ENCODE data around the gene OTC.

The OTC gene

GRCh38 chrX:38318196-38318595, 34.2 kb upstream of the OTC start:
- no peak for TF ChIP-seq CTCF (conservative IDR thresholded peaks at IDR 0.05; ENCODE audit: low read depth)
- DNase-seq (ENCODE audit: low spot score): no peak
- CTCF ChIA-PET: no interaction called here
- POLR2A ChIA-PET (ENCODE audit: low non-redundant PET): no interaction called here
- H3K27ac ChIP-seq: no peak overlapping the region

- CTCF ChIA-PET: no interaction called here
- TF ChIP-seq CTCF (conservative IDR thresholded peaks at IDR 0.05; ENCODE audit: low read depth): no peak
- no peak overlapping the region for H3K27ac ChIP-seq
- POLR2A ChIA-PET (ENCODE audit: low non-redundant PET): no interaction called here
- no peak for DNase-seq (ENCODE audit: low spot score)
Measured at GRCh38 chrX:38318606-38319005, 33.8 kb upstream of the OTC start.

GRCh38 chrX:38320819-38321218, 31.6 kb upstream of the OTC start:
- no peak for DNase-seq (ENCODE audit: low spot score)
- POLR2A ChIA-PET (ENCODE audit: low non-redundant PET): no interaction called here
- no peak overlapping the region for H3K27ac ChIP-seq
- CTCF ChIA-PET: no interaction called here
- TF ChIP-seq CTCF (conservative IDR thresholded peaks at IDR 0.05; ENCODE audit: low read depth): no peak

GRCh38 chrX:38326086-38326485, 26.3 kb upstream of the OTC start:
- CTCF ChIA-PET: interaction anchor here (0.5 kb wide), 1 partner anchor 60 kb away, joined by 3 read pairs; no protein-coding TSS in a partner anchor
- POLR2A ChIA-PET (ENCODE audit: low non-redundant PET): no interaction called here
- H3K27ac ChIP-seq: no peak overlapping the region

GRCh38 chrX:38327007-38327774, 25.2 kb upstream of the OTC start, which contains the start of gene RPGR:
RPGR (minus strand) TSS chrX:38327509; CDS start chrX:38327367, 142 bp downstream.
- ChIA-PET CTCF (interaction anchor here (0.5 to 1.3 kb wide), 8 partner anchors 19 to 145 kb away, joined by 3 to 5 read pairs (median 4); no protein-coding TSS in a partner anchor), POLR2A (ENCODE audit: low non-redundant PET) (interaction anchor here (0.6 to 0.7 kb wide), 2 partner anchors 286 to 551 kb away, joined by 3 read pairs; no protein-coding TSS in a partner anchor)
- peak; percentile 71 for TF ChIP-seq CTCF (conservative IDR thresholded peaks at IDR 0.05; ENCODE audit: low read depth)
- DNase-seq (ENCODE audit: low spot score): peak; percentile 81
- H3K27ac ChIP-seq: peak within 1 kb of the TSS; percentile 80

More at GRCh38 chrX:38326086-38326485, 26.3 kb upstream of the OTC start:
- DNase-seq (ENCODE audit: low spot score): no peak
- no peak for TF ChIP-seq CTCF (conservative IDR thresholded peaks at IDR 0.05; ENCODE audit: low read depth)

GRCh38 chrX:38327775-38328081, 24.7 kb upstream of the OTC start:
- peak; percentile 28 for TF ChIP-seq CTCF (conservative IDR thresholded peaks at IDR 0.05; ENCODE audit: low read depth)
- H3K27ac ChIP-seq: peak overlapping the region; percentile 80; the same call in 1 of the 2 replicates
- ChIA-PET CTCF (interaction anchor here (0.5 to 1.3 kb wide), 3 partner anchors 120 to 135 kb away, joined by 3 to 5 read pairs (median 3); no protein-coding TSS in a partner anchor), POLR2A (ENCODE audit: low non-redundant PET) (interaction anchor here (0.6 kb wide), 1 partner anchor 287 kb away, joined by 3 read pairs; no protein-coding TSS in a partner anchor)
- DNase-seq (ENCODE audit: low spot score): no peak

Data from RWPE1 (cell line).